K562 (cell line): ENCODE measurements around the gene SERTAD2. TPM values are rescaled to one million over a fixed set of nuclear protein-coding genes. Genes with fewer than 3 reads are reported as not detected.
A peak's percentile ranks its signal among the peaks of the same experiment; 100 is the strongest.

Experiments used
- CAMTA2 ChIP-seq: fragments of 250-450 bp; sonication (Bioruptor Pico); conservative IDR thresholded peaks from 2 replicates; pipeline ENCODE4 v1.5.1; 2022
- E2F1 ChIP-seq: sonication (generic); formaldehyde crosslinking; IDR thresholded peaks from 2 replicates; pipeline ENCODE4 v1.8.1; 2023; ENCODE audit warnings: mild to moderate bottlenecking, missing genetic modification reagents, moderate library complexity
- EP400 ChIP-seq: fragments of 450-650 bp; IDR thresholded peaks from 2 replicates; pipeline ENCODE4 v1.6.1; 2017; ENCODE audit warnings: antibody characterized with exemption, mild to moderate bottlenecking, moderate library complexity
- ETV1 ChIP-seq: fragments of 450-650 bp; conservative IDR thresholded peaks from 2 replicates; pipeline ENCODE4 v1.6.1; 2016; ENCODE audit warnings: missing genetic modification characterization, control low read depth, low read depth, missing compliant biosample characterization
- FOXA3 ChIP-seq, 2 experiments: fragments of 450-650 bp in 1 of 2; sonication (generic) in 1 of 2; formaldehyde crosslinking; IDR thresholded peaks in 1 of 2; conservative IDR thresholded peaks in 1 of 2; 2 replicates each; pipeline versions ENCODE4 v1.4.0 to v1.8.0; 2020 to 2022; ENCODE audit warnings: mild to moderate bottlenecking in 2 of 2, missing genetic modification reagents in 1 of 2
- FOXK2 ChIP-seq, 2 experiments: fragments of 450-650 bp; IDR thresholded peaks in 1 of 2; conservative IDR thresholded peaks in 1 of 2; 2 replicates each; pipeline ENCODE4 v1.6.1; 2016; ENCODE audit warnings: low read depth in 2 of 2, mild to moderate bottlenecking in 1 of 2
- GTF3C2 ChIP-seq: IDR thresholded peaks from 3 replicates; pipeline ENCODE4 v1.6.1; 2011; ENCODE audit warnings: borderline replicate concordance, mild to moderate bottlenecking, moderate library complexity; ENCODE audit not compliant: insufficient read length; ENCODE audit errors: extremely low read depth
- HMG20B ChIP-seq: fragments of 250-450 bp; sonication (Bioruptor Pico); IDR thresholded peaks from 2 replicates; pipeline ENCODE4 v1.5.0; 2021; ENCODE audit warnings: mild to moderate bottlenecking
- HNRNPH1 ChIP-seq: fragments of 200-400 bp; formaldehyde crosslinking; optimal IDR thresholded peaks from 2 replicates; pipeline ENCODE3; 2017; ENCODE audit warnings: low read depth, mild to moderate bottlenecking, low read length, moderate library complexity
- LEF1 ChIP-seq: fragments of 450-650 bp; IDR thresholded peaks from 2 replicates; pipeline ENCODE4 v1.6.1; 2016; ENCODE audit warnings: mild to moderate bottlenecking
- MAFG ChIP-seq: fragments of 450-650 bp; conservative IDR thresholded peaks from 2 replicates; pipeline ENCODE4 v1.6.1; 2016; ENCODE audit warnings: missing genetic modification characterization, missing compliant biosample characterization
- NFRKB ChIP-seq: fragments of 450-650 bp; IDR thresholded peaks from 2 replicates; pipeline ENCODE4 v1.6.1; 2016; ENCODE audit warnings: low read depth
- PHF21A ChIP-seq: fragments of 450-650 bp; IDR thresholded peaks from 2 replicates; pipeline ENCODE4 v1.6.1; 2017; ENCODE audit warnings: low read depth, borderline replicate concordance
- POLR2G ChIP-seq: fragments of 200-400 bp; formaldehyde crosslinking; IDR thresholded peaks from 2 replicates; pipeline ENCODE4 v1.6.1; 2017; ENCODE audit warnings: low read depth, mild to moderate bottlenecking, antibody characterized with exemption, low read length, moderate library complexity
- RB1 ChIP-seq: fragments of 450-650 bp; IDR thresholded peaks from 2 replicates; pipeline ENCODE4 v1.6.1; 2017; ENCODE audit warnings: low read depth, mild to moderate bottlenecking
- RBFOX2 ChIP-seq: fragments of 200-400 bp; formaldehyde crosslinking; IDR thresholded peaks from 2 replicates; pipeline ENCODE4 v1.6.1; 2017; ENCODE audit warnings: low read depth, mild to moderate bottlenecking, low read length, moderate library complexity
- RCOR1 ChIP-seq, 2 experiments: IDR thresholded peaks; 2 replicates each; pipeline ENCODE4 v1.6.1; 2012; ENCODE audit warnings: low read depth in 2 of 2, low read length in 2 of 2, borderline replicate concordance in 1 of 2, improper control_type of control experiment in 1 of 2
- SMARCE1 ChIP-seq: fragments of 450-650 bp; IDR thresholded peaks from 2 replicates; pipeline ENCODE4 v1.7.1; 2016; ENCODE audit warnings: mild to moderate bottlenecking
- TFAM ChIP-seq: fragments of 250-450 bp; sonication (Bioruptor Pico); conservative IDR thresholded peaks from 2 replicates; pipeline ENCODE4 v1.5.0; 2021; ENCODE audit warnings: mild to moderate bottlenecking, moderate library complexity
- ZBTB5 ChIP-seq: fragments of 450-650 bp; IDR thresholded peaks from 2 replicates; pipeline ENCODE4 v1.6.1; 2017; ENCODE audit warnings: antibody characterized with exemption
- ZNF282 ChIP-seq: sonication (generic); formaldehyde crosslinking; IDR thresholded peaks from 2 replicates; pipeline ENCODE4 v1.8.1; 2023; ENCODE audit warnings: missing genetic modification reagents
- ZNF707 ChIP-seq: fragments of 250-450 bp; sonication (Bioruptor Pico); conservative IDR thresholded peaks from 2 replicates; pipeline ENCODE4 v1.8.0; 2022; ENCODE audit warnings: inconsistent platforms, mild to moderate bottlenecking, moderate library complexity
- polyA plus RNA-seq, 8 experiments: library from polyadenylated mRNA; depleted of rRNA in 4 of 8; stranded (reverse) in 5 of 8; unstranded in 3 of 8; fragments of >200 nt; fragmentation: Nextera tagmentation in 2 of 8; fragmentation: Illumina TruSeq in 1 of 8; extraction: Ambion mirVana in 2 of 8; extraction: Trizol in 1 of 8; gene quantifications; 2 replicates each; pipeline versions ENCODE4 v1.2.1 to v1.2.3, GENCODE V29; 2011 to 2014; ENCODE audit warnings: inconsistent platforms in 1 of 8, missing spikeins in 1 of 8
- total RNA-seq, 7 experiments: library from RNA; depleted of rRNA in 6 of 7; stranded (reverse); fragments of >200 nt in 6 of 7; fragmentation: Illumina TruSeq in 2 of 7; extraction: Trizol in 2 of 7; gene quantifications; 2 replicates each; pipeline versions ENCODE4 v1.2.1 to v1.2.3, GENCODE V29; 2011 to 2021; ENCODE audit warnings: low replicate concordance in 1 of 7

Gene SERTAD2
- total and polyA plus RNA-seq, 9 of the 15 experiments (the other 6 are each of a cell fraction or from before 2014, with no cell fraction given) = 3.0 to 12.5 (median 6.1) TPM

- TF ChIP-seq RBFOX2 = peak; percentile 73
- no peak for TF ChIP-seq ZNF282 (CRISPR knock-in tag)
- TF ChIP-seq FOXA3 (CRISPR knock-in tag; conservative IDR thresholded peaks at IDR 0.05 in 1 of 2, IDR thresholded peaks at IDR 0.05 in 1 of 2) = peak in 1 of 2 experiments; percentile 65; a peak in 1 of 4 replicates
- no peak for TF ChIP-seq GTF3C2
- TF ChIP-seq NFRKB = peak; percentile 57; the same call in 1 of the 2 replicates
- TF ChIP-seq ETV1 (tag) = peak; percentile 25
- TF ChIP-seq E2F1 (CRISPR knock-in tag) = no peak
- TF ChIP-seq MAFG (tag) = peak; percentile 86
- TF ChIP-seq SMARCE1 = no peak; the same call in 1 of the 2 replicates
- no peak for TF ChIP-seq ZNF707
- peak in 1 of 2 experiments; percentile 22; a peak in 1 of 4 replicates for TF ChIP-seq RCOR1 (IDR thresholded peaks at IDR 0.05; ENCODE audit: borderline replicate concordance in 1 of 2, low read depth in 2 of 2, low read length in 2 of 2)
- TF ChIP-seq POLR2G = peak; percentile 69
- TF ChIP-seq PHF21A = 0 out of 2 replicates have a peak, but pooled peaks have one; percentile 39
- no peak for TF ChIP-seq TFAM (CRISPR knock-in tag)
- TF ChIP-seq CAMTA2 = no peak
- peak; percentile 55 for TF ChIP-seq LEF1
- peak; percentile 69 to 81 for TF ChIP-seq FOXK2 (conservative IDR thresholded peaks at IDR 0.05 in 1 of 2, IDR thresholded peaks at IDR 0.05 in 1 of 2; ENCODE audit: low read depth in 2 of 2)
- TF ChIP-seq ZBTB5 = no peak
- TF ChIP-seq RB1 = peak; percentile 63; the same call in 1 of the 2 replicates
- no peak for TF ChIP-seq HNRNPH1
- TF ChIP-seq EP400 = peak; percentile 66
- TF ChIP-seq HMG20B (CRISPR knock-in tag) = no peak
Observed at GRCh38 chr2:64644458-64645382, 9.0 kb downstream of the SERTAD2 start (continued).
